Measurements from ENCODE around the gene SYNC.

DNA sequence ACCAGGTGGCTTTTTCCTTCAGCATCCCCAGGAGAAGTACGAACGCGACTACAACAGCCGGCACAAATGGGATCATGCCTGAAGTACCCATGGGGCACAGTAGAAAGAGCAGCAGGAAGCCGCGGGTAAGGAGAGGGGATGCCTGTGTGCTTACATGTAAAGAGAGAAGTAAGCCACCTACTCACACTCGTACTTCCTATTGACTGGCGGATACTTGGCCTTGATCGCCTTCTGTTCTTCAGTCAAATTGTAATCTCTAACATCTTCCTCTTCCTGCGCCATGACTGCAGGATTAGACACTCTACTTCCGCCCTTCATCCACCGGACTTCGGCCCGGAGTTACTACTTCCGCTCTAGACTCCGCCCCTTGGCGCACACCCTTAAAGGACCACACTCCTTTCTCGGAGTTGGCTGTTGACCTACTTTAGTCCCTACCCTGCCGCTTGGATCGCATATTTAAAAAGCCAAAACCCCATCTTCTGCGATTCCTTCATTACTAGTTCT lies 52.3 kb downstream of the SYNC start, which contains the start of gene ZBTB8OS:
- TF ChIP-seq CTCF (IDR thresholded peaks at IDR 0.05) (no peak), POLR2A (IDR thresholded peaks at IDR 0.05) (no peak)
